HG03139 (cell line): ENCODE results near the gene LGR6.
"Not testable (repeated sequence)": the region's sequence is repeated elsewhere in the genome, so short reads cannot be mapped to it uniquely, and the experiment has no call there.

Experiments used
- ATAC-seq: cut with Tn5 transposase; IDR thresholded peaks from one replicate; pipeline ENCODE4 v1.9.1; 2021; ENCODE audit not compliant: unreplicated experiment

Gene LGR6

DNA sequence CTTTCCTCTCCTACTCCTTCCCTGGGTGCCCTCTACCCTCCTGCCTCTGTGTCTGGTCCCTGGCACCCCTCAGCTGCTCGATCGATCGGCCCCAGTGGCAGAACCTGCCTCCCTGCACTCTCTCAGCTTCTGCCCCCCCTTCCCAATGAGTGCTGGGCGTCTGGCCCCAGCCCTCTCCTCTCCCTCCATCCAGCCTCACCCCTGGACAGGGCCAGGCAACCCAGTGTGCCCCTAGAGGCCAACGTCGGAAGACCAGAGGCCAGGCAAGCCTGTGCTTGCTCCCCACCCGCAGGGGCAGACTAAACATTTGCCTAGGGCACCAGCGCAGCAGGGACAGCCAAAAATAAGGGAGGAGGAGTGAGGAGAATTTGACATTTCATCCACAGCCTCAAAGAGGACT lies 43.5 kb downstream of the LGR6 start:
- ATAC-seq = no peak

GRCh38 chr1:202238914-202239313 lies 45.3 kb downstream of the LGR6 start:
- ATAC-seq = no peak

DNA sequence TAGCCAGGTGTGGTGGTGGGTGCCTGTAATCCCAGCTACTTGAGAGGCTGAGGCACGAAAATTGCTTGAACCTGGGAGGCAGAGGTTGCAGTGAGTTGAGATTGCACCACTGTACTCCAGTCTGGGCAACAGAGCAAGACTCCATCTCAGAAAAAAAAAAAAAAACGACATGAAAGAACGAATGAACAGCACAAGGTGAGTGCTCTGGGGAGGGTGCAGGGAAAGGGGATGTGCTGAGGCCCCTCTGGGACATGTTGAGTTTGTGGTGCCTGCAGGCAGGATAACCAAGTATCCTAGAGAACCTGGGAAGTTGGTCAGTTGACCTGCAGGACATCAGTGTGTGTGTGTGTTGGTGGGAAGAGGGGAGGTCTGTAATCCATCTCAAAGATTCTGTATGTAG lies 46.6 kb downstream of the LGR6 start:
- not testable (repeated sequence) for ATAC-seq

GRCh38 chr1:202240956-202241355 lies 47.4 kb downstream of the LGR6 start:
- ATAC-seq = no peak

GRCh38 chr1:202241376-202242079 lies 47.9 kb downstream of the LGR6 start:
- ATAC-seq = no peak

DNA sequence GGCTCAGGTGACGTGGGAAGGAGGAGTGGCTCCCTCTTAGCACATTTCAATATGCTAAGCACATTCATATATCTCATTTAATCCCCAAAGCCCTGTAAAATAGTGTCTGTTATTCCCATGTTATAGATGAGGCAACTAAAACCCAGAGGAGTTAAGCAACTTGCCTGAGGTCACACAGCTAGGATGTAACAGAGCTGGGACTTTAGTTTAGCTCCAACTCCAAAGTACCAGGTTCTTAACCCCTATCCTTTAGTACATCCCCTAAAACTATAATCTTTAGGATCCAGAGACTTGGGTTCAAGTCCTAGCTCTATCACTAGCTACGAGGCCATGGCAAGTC lies 48.5 kb downstream of the LGR6 start:
- no peak for ATAC-seq

DNA sequence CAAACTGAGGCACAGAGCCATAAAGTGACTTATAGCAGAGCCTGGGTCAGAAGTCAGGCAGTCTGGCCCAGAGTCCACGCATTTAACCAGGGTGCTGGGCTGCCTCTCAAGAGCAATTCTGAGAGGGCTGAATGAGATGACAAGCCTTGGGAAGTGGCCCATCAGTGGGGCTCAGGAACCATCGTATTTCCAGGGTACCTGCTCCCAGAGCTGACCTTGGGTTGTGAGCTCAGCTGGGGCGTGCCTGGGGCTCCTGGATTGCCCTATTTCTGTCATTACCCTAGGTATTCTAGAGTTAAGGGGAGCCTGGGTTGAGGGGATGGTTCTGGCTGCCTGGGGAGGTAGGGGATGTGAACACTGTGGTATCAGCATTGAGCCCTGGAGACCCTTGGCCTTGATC lies 49.4 kb downstream of the LGR6 start:
- ATAC-seq = no peak

DNA sequence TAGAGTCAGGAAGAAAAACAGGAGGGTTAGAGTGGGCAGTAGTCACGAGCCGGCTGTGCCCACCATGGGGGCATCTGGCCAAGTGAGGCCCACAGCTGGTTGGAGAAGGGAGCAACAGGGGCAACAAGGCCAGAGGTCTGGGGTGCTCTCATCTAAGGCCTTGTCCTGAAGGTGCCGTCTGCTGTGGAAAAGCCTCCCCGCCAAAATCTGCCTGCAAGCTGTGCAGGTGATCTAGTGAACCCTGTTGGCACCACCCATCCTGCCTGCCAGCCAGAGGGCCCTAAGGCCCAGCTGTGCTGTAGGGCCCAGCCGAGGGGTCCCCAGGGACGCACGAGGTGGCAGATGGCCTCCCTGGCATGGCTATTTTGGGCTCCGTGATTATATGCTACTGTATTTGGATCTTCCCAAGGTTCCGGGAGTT lies 51.3 kb downstream of the LGR6 start:
- ATAC-seq = no peak

GRCh38 chr1:202245391-202245790 lies 51.8 kb downstream of the LGR6 start:
- ATAC-seq = no peak

DNA sequence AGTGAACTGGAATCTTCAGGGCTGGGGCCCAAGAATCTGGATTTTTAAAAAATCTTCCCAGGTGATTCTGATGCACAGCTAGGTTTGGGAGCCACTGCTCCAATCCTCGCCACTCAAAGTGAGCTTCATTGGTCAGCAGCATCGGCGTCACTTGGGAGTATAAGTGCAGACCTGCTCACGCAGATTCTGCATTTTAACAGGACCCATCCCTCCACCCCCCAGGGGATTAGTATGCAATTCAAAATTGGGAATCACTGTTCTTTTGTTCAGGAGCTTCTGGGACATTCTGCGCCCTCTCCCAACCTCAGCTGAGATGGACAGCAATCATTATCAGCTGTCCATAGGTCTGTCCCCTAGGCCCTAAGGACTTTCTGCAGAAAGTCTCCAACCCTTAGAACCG lies 53.5 kb downstream of the LGR6 start:
- no peak for ATAC-seq

GRCh38 chr1:202247837-202248795 lies 54.5 kb downstream of the LGR6 start:
- ATAC-seq = no peak

DNA sequence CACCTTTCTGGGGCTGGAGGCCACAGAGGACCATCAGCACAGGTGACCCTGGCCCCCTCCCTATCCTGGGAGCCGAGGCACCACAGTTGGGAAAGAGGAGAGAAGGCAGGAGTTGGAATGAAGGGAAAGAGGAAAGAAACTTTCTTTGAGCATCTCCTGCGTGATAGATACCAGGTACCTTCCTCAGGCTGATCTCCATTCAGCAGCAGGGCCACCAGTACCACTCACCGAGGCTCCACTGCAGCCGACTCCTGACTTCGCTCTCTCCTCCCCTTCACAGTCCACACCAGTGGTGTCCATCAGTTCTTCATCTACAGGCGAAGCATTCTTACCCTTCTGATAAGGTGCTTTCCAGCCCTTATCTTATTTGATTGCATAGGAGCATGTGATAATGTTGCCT lies 55.3 kb downstream of the LGR6 start:
- ATAC-seq = no peak

GRCh38 chr1:202249436-202249835 lies 55.8 kb downstream of the LGR6 start:
- no peak for ATAC-seq

DNA sequence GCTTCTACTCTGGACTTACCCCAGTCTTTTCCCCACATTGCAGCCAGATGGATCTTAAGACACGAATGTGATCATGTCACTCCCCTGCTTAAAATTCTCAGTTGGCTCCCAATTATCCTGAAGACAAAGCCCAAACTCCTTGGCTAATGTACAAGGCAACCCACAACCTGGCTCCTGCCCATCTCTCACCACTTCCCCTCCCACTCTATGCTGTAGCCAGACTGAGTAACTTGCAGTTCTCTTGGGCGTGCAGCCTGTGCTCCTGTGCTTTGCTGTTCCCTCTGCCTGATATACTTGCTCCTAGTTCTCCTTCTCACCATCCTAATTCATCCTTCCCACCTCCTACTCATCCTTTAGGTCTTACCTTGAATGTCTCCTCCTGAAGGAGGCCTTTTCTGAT lies 56.2 kb downstream of the LGR6 start:
- no peak for ATAC-seq

DNA sequence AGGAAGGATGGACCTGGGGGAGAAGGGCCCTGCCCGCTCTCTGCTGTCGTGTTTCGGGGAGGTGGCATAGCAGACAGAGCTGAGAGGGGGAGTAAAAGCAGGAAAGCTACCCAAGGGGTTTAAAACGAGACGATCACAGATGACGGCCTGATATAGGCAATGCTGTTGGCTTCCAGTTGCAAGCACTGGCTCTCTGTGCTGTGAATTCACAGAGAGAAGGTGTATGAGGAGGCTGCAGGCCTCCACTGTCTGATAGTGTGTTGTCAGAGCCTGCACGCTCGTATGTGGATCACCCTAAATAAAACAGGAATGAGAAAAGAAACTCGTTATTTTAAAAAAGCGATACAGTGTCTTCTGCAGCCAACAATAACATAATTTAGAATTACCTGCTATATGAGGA lies 57.4 kb downstream of the LGR6 start:
- ATAC-seq = no peak

DNA sequence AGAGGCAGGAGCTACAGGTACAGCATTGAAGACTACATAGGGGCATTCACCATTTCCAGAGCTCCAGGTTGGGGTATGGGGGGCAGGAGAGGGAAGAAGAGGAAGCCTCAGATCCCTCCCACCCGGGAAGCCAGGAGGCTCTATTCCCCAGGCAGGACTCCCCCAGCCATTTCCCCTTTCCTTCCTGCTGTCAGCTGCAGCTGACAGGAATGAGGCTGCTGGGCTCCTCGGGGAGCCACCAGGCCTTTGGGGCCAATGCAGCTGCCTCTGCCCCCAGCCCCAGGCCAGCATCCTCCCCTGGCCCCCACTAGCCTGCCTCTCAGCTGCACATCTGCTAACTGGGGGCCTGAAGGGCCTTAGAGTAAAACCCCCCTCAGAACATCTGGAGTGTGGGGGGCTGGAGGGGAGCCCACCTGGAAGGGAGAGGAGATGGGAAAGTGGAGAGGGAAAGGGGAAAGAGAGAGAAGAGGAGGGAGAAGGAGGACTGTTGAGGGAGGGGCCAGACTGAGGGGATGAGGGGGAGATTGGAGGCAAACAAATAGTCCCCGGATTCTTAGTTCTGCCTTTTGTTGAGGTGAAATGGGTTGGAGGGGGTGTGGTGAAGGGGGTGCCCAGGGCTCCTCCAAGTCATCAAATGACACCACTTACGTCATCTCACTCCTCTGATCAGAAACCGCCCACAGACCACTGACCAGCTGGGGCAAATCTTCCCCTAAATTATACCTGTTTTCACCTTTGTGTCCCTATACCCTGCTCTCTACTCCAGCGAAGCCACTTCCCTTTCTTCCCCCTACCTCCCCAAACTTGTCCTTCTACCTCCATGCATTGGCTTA lies 58.0 kb downstream of the LGR6 start:
- ATAC-seq = no peak

- no peak for ATAC-seq
These were observed 58.7 kb downstream of the LGR6 start for GRCh38 chr1:202252271-202252670.

- no peak for ATAC-seq
These were observed 61.1 kb downstream of the LGR6 start for GRCh38 chr1:202254454-202255252.

DNA sequence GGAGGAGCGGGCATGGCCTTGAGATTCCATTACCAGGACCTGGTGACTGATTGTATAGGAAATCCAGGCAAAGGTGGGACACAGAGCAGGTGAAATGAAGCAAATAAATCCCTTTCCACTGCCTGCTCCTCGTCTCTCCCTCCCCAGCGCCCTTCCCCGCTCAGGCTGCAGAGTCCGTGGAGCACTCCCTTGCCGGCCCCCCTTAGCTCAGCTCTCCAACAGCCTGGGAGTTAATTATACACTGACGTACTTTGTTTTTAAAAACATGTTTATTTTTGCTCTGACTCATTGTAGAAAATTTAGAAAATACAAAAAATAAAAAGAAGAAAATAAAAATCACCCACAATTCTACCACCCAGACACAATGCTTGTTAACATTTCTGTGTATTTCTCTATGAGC lies 61.7 kb downstream of the LGR6 start:
- no peak for ATAC-seq

GRCh38 chr1:202259705-202260104 lies 66.1 kb downstream of the LGR6 start:
- no peak for ATAC-seq
